ENCODE results near the gene PROSER2.
A peak's percentile ranks its signal among the peaks of the same experiment; 100 is the strongest.

The PROSER2 gene, protein sequence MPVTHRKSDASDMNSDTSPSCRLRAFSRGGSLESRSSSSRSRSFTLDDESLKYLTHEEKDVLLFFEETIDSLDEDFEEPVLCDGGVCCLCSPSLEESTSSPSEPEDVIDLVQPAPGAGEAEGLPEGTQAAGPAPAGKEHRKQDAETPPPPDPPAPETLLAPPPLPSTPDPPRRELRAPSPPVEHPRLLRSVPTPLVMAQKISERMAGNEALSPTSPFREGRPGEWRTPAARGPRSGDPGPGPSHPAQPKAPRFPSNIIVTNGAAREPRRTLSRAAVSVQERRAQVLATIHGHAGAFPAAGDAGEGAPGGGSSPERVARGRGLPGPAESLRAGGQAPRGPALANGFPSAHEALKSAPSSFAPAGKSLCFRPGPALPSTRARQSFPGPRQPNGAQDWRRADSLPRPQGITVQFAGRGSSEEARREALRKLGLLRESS

DNA sequence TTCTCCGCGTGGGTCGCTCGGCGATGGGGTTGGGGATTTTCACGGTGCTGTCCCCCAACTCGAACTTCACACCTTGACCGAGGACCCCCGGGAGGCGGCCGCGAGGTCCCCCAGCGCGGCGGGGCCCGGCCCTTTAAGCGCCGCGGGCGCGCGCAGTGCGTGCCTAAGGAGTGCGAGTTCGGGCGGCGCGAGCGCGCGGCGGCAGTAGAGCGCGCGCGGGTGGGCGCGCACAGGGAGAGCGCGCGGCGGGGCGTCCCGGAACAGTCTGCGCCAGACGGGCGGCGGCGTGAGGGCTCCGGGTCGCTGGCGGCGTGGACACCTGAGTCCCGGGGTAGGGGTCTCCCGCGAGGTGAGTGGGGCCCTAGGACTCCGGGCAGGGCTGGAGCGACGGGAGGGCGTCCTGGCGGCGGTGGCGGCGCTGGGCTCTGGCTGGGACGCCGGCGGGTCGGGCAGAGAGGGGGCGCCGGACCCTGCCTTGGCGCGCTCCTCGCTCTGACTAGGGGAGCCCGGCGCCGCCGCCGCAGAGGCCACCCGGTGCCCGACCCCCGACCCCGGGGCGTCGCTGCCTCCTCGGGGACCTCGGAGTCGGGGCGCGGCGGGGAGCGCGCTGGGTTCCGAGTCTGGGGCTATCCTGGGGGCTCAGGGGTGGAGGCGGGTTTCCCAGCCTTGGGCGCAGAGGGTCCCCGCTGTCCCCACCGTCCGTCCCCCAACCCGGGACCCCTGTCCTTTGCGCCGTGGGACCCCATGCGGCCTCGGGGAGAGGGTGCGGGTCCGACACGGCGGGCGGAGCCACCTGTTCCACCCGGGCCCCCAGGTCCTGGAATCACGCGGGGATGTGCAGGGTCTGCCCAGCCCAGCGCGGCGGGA lies at the start of gene PROSER2:
PROSER2 (plus strand) TSS at position 235 of the 867 bp plus-strand sequence. CDS start 28,722 bp downstream, outside the sequence.
- H3K36me3 ChIP-seq (ENCODE audit: control insufficient read depth, insufficient read depth, low read length) = no peaks in the 10 kb centered on the region
- no peak within 1 kb of the TSS for H3K27ac ChIP-seq (ENCODE audit: low read depth, low read length)
- no peak within 1 kb of the TSS for H3K9ac ChIP-seq (ENCODE audit: low read length)
- peak within 1 kb of the TSS; percentile 51 for H3K4me3 ChIP-seq (ENCODE audit: low read length)
- H3K27me3 ChIP-seq (ENCODE audit: control insufficient read depth, insufficient read depth, low read length) = no peaks in the 10 kb centered on the region
- no peaks in the 10 kb centered on the region for H3K4me1 ChIP-seq (ENCODE audit: control insufficient read depth, insufficient read depth, low read length)

DNA sequence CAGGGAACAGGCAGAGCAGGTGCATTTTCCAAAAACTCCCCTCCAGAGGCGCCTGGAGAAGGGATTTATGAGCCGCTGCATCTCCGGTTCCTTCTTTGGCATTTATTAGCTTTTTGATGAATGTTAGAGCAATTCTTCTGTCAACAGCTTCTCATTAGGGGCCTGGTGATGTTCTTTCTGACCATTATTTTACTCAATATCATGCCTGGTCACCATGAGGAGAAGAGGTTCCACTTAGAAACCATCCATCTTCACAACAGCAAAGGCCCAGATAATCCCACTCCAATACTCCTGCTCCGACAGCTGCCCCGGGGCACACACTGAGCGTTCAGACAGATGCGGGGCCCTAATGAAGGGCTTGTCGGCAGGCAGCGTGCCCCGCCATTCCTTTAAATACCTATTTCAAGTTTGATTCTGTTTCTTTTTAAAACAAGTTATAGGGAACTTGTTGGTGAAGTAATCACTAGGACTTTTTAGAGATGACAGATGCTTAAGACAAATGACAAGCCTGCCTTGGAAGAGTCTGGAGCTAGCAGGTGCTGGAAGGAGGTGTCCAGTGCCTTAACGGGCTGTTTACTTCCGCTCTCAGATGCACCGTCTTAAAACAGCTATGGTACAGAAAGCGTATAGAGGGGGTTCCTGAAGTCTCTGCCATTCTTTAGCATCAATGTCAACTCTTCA lies 49.3 kb upstream of the PROSER2 start:
- Histone ChIP-seq H3K36me3 (ENCODE audit: control insufficient read depth, insufficient read depth, low read length) (no peaks in the 10 kb centered on the region), H3K9ac (ENCODE audit: low read length) (no peak overlapping the region), H3K4me1 (ENCODE audit: control insufficient read depth, insufficient read depth, low read length) (no peaks in the 10 kb centered on the region), H3K4me3 (ENCODE audit: low read length) (no peak overlapping the region), H3K27ac (ENCODE audit: low read depth, low read length) (no peak overlapping the region), H3K27me3 (ENCODE audit: control insufficient read depth, insufficient read depth, low read length) (no peaks in the 10 kb centered on the region)

DNA sequence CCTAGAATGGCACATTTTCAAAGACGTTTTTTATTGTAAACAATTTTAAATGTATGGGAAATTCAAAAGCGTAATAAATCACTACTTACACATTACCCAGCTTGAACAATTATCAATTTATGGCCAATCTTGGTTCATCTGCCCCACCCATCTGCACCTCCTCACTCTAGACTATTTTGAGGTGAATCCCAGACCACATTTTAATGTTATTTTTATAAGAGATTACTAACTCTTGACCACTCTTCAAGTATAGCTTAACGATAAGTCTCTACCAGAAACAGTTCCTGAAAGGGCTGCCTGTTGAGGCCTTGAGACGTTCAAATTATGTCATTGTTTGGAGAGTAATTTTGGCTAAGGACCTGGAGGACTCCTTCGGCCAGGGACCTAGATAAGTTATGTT lies 47.7 kb upstream of the PROSER2 start:
- no peak overlapping the region for H3K4me3 ChIP-seq (ENCODE audit: low read length)
- no peak overlapping the region for H3K9ac ChIP-seq (ENCODE audit: low read length)

DNA sequence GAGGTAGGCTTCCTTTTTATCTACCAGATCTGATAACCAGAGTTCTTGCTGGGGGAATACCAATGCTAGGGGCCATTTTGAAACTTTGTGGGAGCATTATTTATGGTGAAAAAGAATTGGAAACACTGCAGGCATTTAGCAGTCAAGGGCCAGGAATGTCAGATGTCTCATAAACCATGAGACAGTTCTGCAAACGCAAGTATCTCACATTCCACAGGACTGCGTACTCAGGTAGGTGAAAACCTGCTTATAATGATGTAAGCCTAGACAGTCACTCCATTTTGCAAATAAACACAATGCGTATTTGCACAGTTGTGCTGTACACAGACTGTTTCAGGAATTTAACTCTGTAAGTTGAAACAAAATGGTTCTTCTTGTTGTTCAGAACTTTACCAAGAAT lies 47.1 kb upstream of the PROSER2 start:
- H3K27me3 ChIP-seq (ENCODE audit: control insufficient read depth, insufficient read depth, low read length) = no peaks in the 10 kb centered on the region

More for the DNA sequence above, 47.7 kb upstream of the PROSER2 start:
- Histone ChIP-seq H3K4me1 (ENCODE audit: control insufficient read depth, insufficient read depth, low read length) (no peaks in the 10 kb centered on the region), H3K27me3 (ENCODE audit: control insufficient read depth, insufficient read depth, low read length) (no peaks in the 10 kb centered on the region), H3K36me3 (ENCODE audit: control insufficient read depth, insufficient read depth, low read length) (no peaks in the 10 kb centered on the region), H3K27ac (ENCODE audit: low read depth, low read length) (no peak overlapping the region)

DNA sequence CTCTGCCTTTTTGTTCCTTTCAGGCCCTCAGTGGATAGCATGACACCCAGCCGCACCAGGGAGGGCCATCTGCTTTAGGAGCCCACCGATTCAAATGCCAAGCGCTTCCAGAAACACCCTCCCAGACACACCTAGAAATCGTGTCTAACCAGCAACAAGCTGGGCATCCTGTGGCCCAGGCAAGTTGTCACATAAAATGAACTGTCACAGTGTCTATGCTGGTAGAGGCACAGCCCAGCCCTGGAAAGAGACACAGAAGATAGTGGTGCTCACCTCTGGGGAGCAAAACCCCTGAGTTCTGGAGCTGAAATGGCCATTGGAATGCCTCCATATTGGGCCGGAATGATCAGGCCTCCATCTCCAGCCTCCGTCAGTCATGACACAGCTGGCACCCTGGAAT lies 42.0 kb upstream of the PROSER2 start:
- no peaks in the 10 kb centered on the region for H3K36me3 ChIP-seq (ENCODE audit: control insufficient read depth, insufficient read depth, low read length)
- no peak overlapping the region for H3K9ac ChIP-seq (ENCODE audit: low read length)
- no peaks in the 10 kb centered on the region for H3K27me3 ChIP-seq (ENCODE audit: control insufficient read depth, insufficient read depth, low read length)
- H3K27ac ChIP-seq (ENCODE audit: low read depth, low read length) = no peak overlapping the region
- no peak overlapping the region for H3K4me3 ChIP-seq (ENCODE audit: low read length)
- H3K4me1 ChIP-seq (ENCODE audit: control insufficient read depth, insufficient read depth, low read length) = no peaks in the 10 kb centered on the region

More for the DNA sequence above, 47.1 kb upstream of the PROSER2 start:
- Histone ChIP-seq H3K9ac (ENCODE audit: low read length) (no peak overlapping the region), H3K27ac (ENCODE audit: low read depth, low read length) (no peak overlapping the region), H3K4me3 (ENCODE audit: low read length) (no peak overlapping the region), H3K4me1 (ENCODE audit: control insufficient read depth, insufficient read depth, low read length) (no peaks in the 10 kb centered on the region), H3K36me3 (ENCODE audit: control insufficient read depth, insufficient read depth, low read length) (no peaks in the 10 kb centered on the region)

DNA sequence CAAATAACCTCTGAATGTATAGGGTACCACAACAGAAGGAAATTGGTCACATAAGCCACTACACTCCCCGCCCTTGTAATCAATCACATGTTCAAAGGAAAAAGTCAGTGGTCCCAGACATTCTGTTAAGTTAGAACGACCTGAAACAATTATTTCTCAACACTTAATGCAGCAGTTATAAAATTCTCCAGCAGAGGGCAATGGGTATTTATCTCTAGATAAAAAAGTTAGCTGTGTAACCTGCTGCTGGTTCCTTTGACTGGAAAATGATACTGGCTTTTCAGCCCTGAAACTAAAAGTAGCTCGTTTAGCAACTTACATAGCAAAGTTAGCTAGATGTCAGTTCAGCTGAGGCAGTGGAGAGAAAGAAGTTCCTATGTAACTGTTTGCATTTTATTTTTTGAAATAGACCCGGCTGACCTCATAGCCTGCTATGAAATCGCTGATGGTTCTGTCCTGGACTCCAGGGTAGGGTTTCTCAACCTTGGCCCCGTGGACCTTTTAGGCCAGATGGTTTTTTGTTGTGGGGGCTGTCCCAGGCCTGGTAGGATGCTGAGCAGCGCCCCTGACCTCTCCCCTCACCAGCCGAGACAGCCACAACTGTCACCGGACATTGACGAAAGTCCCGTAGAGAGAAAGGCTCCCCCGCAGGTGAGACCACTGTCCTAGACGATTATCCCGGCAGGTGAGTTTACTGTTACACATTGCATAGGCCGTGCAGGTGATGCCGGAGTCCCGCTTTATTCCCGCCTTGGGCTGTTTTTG lies 40.2 kb upstream of the PROSER2 start:
- no peaks in the 10 kb centered on the region for H3K27me3 ChIP-seq (ENCODE audit: control insufficient read depth, insufficient read depth, low read length)
- no peak overlapping the region for H3K27ac ChIP-seq (ENCODE audit: low read depth, low read length)
- H3K4me3 ChIP-seq (ENCODE audit: low read length) = no peak overlapping the region
- no peaks in the 10 kb centered on the region for H3K4me1 ChIP-seq (ENCODE audit: control insufficient read depth, insufficient read depth, low read length)
- H3K9ac ChIP-seq (ENCODE audit: low read length) = no peak overlapping the region
- no peaks in the 10 kb centered on the region for H3K36me3 ChIP-seq (ENCODE audit: control insufficient read depth, insufficient read depth, low read length)

DNA sequence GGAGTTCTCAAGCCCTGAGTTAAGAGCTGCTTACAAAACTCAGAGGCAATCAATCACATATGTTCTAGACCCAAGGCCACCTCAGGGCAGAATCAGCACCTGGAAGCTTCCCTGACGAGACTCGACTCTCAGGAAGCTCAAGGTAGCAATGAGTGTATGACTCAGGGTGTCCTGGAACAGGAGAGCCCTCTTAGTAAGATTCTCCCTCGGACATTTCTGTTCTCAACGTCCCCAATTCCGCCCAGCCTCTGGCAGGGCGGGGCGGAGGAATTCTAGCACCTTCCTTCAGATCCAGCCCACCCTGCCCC lies 39.6 kb upstream of the PROSER2 start:
- Histone ChIP-seq H3K36me3 (ENCODE audit: control insufficient read depth, insufficient read depth, low read length) (no peaks in the 10 kb centered on the region), H3K4me1 (ENCODE audit: control insufficient read depth, insufficient read depth, low read length) (no peaks in the 10 kb centered on the region), H3K9ac (ENCODE audit: low read length) (no peak overlapping the region), H3K27ac (ENCODE audit: low read depth, low read length) (no peak overlapping the region), H3K4me3 (ENCODE audit: low read length) (no peak overlapping the region), H3K27me3 (ENCODE audit: control insufficient read depth, insufficient read depth, low read length) (no peaks in the 10 kb centered on the region)

DNA sequence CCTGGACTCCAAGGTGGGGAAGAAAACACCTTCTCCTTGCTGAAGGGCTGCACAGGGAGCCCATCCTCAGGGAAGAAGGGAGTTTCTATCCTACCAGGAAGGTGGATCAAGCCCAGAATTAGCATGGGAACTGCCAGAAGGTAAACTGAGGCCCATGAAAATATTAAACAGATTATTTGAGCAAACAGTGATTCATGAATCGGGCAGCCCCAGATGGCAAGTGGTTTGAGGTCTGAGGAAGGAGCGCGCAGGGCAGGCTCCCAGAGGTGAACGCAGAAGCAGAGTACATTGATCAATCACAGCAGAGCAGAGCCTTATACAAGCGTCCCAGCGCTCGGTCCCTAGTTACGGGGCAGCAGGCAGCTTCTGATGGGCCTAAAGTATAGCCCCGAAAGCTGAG lies 35.8 kb upstream of the PROSER2 start:
- no peaks in the 10 kb centered on the region for H3K36me3 ChIP-seq (ENCODE audit: control insufficient read depth, insufficient read depth, low read length)
- no peak overlapping the region for H3K4me3 ChIP-seq (ENCODE audit: low read length)
- no peaks in the 10 kb centered on the region for H3K4me1 ChIP-seq (ENCODE audit: control insufficient read depth, insufficient read depth, low read length)
- no peaks in the 10 kb centered on the region for H3K27me3 ChIP-seq (ENCODE audit: control insufficient read depth, insufficient read depth, low read length)
- no peak overlapping the region for H3K27ac ChIP-seq (ENCODE audit: low read depth, low read length)
- H3K9ac ChIP-seq (ENCODE audit: low read length) = no peak overlapping the region

DNA sequence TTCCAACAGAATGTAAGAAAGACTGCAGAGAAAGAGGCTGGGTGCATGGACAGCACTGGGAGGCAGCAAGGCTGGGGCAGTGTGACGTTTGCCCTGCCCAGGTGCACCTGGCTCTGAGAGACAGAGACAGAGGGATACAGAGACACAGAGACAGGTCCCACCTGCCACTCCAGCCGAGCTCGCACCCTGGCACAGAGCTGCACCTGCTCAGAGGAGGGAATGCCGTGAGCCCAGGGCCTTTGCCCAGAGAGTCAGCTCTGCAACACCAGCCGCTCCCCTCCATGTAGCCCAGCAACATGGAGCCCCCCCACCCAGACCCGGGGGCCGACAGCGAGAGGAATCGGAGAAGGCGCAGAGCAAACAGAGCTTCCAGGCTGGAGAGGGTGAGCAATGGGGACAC lies 35.3 kb upstream of the PROSER2 start:
- Histone ChIP-seq H3K4me1 (ENCODE audit: control insufficient read depth, insufficient read depth, low read length) (no peaks in the 10 kb centered on the region), H3K36me3 (ENCODE audit: control insufficient read depth, insufficient read depth, low read length) (no peaks in the 10 kb centered on the region)

DNA sequence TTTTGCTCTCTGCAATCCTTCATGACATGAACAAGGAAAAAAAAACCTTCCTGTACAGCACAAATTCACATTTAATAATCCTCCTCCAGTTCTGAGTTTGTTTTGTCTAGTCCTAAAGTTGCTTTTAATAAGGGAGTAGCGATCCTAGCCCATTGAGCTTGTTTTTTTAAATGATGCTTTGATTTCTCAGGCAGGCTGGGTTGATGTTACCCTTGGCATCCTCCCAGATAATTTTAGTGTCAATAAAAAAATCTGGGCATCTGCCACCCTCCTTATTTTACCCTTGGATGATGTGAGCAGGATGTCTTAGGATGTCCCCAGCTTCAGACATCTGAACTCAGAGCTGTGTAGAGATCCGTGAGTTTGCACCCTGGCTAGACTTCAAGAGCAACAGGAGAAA lies 33.9 kb upstream of the PROSER2 start:
- no peaks in the 10 kb centered on the region for H3K4me1 ChIP-seq (ENCODE audit: control insufficient read depth, insufficient read depth, low read length)
- no peak overlapping the region for H3K27ac ChIP-seq (ENCODE audit: low read depth, low read length)
- H3K4me3 ChIP-seq (ENCODE audit: low read length) = no peak overlapping the region
- no peaks in the 10 kb centered on the region for H3K36me3 ChIP-seq (ENCODE audit: control insufficient read depth, insufficient read depth, low read length)
- H3K9ac ChIP-seq (ENCODE audit: low read length) = no peak overlapping the region
- H3K27me3 ChIP-seq (ENCODE audit: control insufficient read depth, insufficient read depth, low read length) = no peaks in the 10 kb centered on the region

More for the DNA sequence above, 35.3 kb upstream of the PROSER2 start:
- no peaks in the 10 kb centered on the region for H3K27me3 ChIP-seq (ENCODE audit: control insufficient read depth, insufficient read depth, low read length)
- H3K27ac ChIP-seq (ENCODE audit: low read depth, low read length) = no peak overlapping the region
- no peak overlapping the region for H3K4me3 ChIP-seq (ENCODE audit: low read length)
- H3K9ac ChIP-seq (ENCODE audit: low read length) = no peak overlapping the region

DNA sequence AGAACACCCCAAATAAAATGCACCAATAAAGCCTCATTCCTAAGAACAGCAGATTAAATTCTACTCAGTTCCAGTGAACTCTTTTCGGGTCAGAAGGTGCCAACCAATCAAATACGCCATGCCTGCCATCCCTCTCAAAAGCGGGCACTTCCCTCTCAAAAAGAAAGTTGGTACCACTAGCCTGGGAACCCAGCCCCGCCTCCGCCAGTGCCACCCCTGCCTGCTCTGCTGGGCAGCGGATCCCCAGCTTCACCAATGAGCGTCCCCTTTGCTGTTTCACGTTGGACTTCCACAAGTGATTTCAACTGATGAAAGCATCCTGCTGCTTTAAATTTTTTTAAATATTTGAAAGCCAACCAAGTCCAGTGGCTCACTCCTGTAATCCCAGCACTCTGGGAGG lies 33.2 kb upstream of the PROSER2 start:
- no peaks in the 10 kb centered on the region for H3K4me1 ChIP-seq (ENCODE audit: control insufficient read depth, insufficient read depth, low read length)
- no peak overlapping the region for H3K9ac ChIP-seq (ENCODE audit: low read length)
- H3K27ac ChIP-seq (ENCODE audit: low read depth, low read length) = no peak overlapping the region
- H3K27me3 ChIP-seq (ENCODE audit: control insufficient read depth, insufficient read depth, low read length) = no peaks in the 10 kb centered on the region
- H3K4me3 ChIP-seq (ENCODE audit: low read length) = no peak overlapping the region
- H3K36me3 ChIP-seq (ENCODE audit: control insufficient read depth, insufficient read depth, low read length) = no peaks in the 10 kb centered on the region

All from rectal smooth muscle tissue (tissue), 1 donor.